GM19452 (cell line): ENCODE data around the gene DAZAP1.

ENCODE experiments used
- ATAC-seq: cut with Tn5 transposase; IDR thresholded peaks from one replicate; pipeline ENCODE4 v1.9.1; 2021; ENCODE audit not compliant: unreplicated experiment

The DAZAP1 gene

GRCh38 chr19:1407528-1408299 is at the start of gene DAZAP1:
DAZAP1 (plus strand) TSS chr19:1407586; CDS start chr19:1407774, 188 bp downstream.
- peak; percentile 29 for ATAC-seq

GRCh38 chr19:1360126-1360817 is 47.1 kb upstream of the DAZAP1 start:
- no peak for ATAC-seq

GRCh38 chr19:1360818-1361461 is 46.4 kb upstream of the DAZAP1 start:
- ATAC-seq = no peak

- ATAC-seq = no peak
These were observed 45.6 kb upstream of the DAZAP1 start for GRCh38 chr19:1361601-1362386.

GRCh38 chr19:1362387-1363257 is 44.8 kb upstream of the DAZAP1 start:
- ATAC-seq = no peak

GRCh38 chr19:1363599-1363998 is 43.8 kb upstream of the DAZAP1 start:
- ATAC-seq = no peak

GRCh38 chr19:1364070-1364704 is 43.2 kb upstream of the DAZAP1 start:
- no peak for ATAC-seq

GRCh38 chr19:1365319-1366269 is 41.8 kb upstream of the DAZAP1 start:
- no peak for ATAC-seq

- ATAC-seq = no peak
These were observed 41.1 kb upstream of the DAZAP1 start for GRCh38 chr19:1366296-1366695.

- ATAC-seq = no peak
These were observed 40.2 kb upstream of the DAZAP1 start for GRCh38 chr19:1366899-1367870.

GRCh38 chr19:1369214-1369805 is 38.1 kb upstream of the DAZAP1 start:
- no peak for ATAC-seq

- no peak for ATAC-seq
These were observed 36.6 kb upstream of the DAZAP1 start for GRCh38 chr19:1370579-1371361.

GRCh38 chr19:1373042-1373533 is 34.3 kb upstream of the DAZAP1 start:
- ATAC-seq = no peak

GRCh38 chr19:1373534-1374249 is 33.7 kb upstream of the DAZAP1 start:
- no peak for ATAC-seq

GRCh38 chr19:1374250-1374577 is 33.2 kb upstream of the DAZAP1 start:
- ATAC-seq = no peak

GRCh38 chr19:1376415-1376805 is 31.0 kb upstream of the DAZAP1 start:
- ATAC-seq = no peak
